HL-60 (cell line): Measurements from ENCODE around the gene BTLA.

Source experiments
- GABPA ChIP-seq: IDR thresholded peaks from 2 replicates; pipeline ENCODE4 v1.6.1; 2012; ENCODE audit warnings: low read depth
- POLR2AphosphoS5 ChIP-seq: IDR thresholded peaks from 2 replicates; pipeline ENCODE4 v1.6.1; 2012; ENCODE audit warnings: low read depth
- TF ChIP-seq, protein P1 (sequence below): IDR thresholded peaks from one replicate; pipeline ENCODE4 v1.5.1; 2011; ENCODE audit warnings: low read length, control low read depth, inconsistent platforms; ENCODE audit not compliant: insufficient read depth
- TF ChIP-seq, protein P2 (sequence below): IDR thresholded peaks from 2 replicates; pipeline ENCODE4 v1.6.1; 2012; ENCODE audit warnings: low read depth; ENCODE audit not compliant: insufficient replicate concordance

DNA sequence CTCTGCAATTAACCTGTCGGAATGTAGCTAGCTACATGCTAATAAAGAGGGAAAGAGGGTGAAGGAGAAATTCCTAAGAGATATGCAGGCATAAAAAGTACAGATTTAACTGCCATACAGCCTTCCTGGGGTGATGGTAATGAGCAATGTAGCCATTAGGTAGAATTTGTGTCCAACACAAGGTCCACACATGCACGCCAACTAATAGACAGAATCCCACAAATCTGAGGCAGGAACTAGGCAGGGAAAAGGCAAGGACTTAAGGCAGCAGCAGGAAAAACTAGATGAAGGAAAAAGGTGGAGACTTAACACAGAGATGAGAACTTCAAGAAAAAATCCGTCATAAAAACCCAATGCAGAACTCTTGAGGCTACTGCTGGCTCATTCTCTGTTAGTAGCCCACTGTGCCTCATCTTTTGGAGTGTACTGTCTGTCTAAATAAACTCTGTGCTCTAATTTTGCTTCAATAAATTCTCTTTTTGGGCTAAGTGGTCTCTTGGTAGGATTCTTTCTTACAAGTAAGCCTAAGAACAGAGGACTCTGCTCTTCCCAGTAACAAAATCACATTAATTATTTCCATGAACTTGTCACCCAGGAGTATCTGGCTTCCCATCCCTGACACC lies 81.5 kb downstream of the BTLA start:
- TF ChIP-seq, protein P1, sequence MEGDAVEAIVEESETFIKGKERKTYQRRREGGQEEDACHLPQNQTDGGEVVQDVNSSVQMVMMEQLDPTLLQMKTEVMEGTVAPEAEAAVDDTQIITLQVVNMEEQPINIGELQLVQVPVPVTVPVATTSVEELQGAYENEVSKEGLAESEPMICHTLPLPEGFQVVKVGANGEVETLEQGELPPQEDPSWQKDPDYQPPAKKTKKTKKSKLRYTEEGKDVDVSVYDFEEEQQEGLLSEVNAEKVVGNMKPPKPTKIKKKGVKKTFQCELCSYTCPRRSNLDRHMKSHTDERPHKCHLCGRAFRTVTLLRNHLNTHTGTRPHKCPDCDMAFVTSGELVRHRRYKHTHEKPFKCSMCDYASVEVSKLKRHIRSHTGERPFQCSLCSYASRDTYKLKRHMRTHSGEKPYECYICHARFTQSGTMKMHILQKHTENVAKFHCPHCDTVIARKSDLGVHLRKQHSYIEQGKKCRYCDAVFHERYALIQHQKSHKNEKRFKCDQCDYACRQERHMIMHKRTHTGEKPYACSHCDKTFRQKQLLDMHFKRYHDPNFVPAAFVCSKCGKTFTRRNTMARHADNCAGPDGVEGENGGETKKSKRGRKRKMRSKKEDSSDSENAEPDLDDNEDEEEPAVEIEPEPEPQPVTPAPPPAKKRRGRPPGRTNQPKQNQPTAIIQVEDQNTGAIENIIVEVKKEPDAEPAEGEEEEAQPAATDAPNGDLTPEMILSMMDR: no peak
- TF ChIP-seq GABPA (no peak), POLR2AphosphoS5 (no peak)
- TF ChIP-seq, protein P2, sequence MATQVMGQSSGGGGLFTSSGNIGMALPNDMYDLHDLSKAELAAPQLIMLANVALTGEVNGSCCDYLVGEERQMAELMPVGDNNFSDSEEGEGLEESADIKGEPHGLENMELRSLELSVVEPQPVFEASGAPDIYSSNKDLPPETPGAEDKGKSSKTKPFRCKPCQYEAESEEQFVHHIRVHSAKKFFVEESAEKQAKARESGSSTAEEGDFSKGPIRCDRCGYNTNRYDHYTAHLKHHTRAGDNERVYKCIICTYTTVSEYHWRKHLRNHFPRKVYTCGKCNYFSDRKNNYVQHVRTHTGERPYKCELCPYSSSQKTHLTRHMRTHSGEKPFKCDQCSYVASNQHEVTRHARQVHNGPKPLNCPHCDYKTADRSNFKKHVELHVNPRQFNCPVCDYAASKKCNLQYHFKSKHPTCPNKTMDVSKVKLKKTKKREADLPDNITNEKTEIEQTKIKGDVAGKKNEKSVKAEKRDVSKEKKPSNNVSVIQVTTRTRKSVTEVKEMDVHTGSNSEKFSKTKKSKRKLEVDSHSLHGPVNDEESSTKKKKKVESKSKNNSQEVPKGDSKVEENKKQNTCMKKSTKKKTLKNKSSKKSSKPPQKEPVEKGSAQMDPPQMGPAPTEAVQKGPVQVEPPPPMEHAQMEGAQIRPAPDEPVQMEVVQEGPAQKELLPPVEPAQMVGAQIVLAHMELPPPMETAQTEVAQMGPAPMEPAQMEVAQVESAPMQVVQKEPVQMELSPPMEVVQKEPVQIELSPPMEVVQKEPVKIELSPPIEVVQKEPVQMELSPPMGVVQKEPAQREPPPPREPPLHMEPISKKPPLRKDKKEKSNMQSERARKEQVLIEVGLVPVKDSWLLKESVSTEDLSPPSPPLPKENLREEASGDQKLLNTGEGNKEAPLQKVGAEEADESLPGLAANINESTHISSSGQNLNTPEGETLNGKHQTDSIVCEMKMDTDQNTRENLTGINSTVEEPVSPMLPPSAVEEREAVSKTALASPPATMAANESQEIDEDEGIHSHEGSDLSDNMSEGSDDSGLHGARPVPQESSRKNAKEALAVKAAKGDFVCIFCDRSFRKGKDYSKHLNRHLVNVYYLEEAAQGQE: no peak
